ENCODE results near the gene ILK. TPM values are rescaled to one million over a fixed set of nuclear protein-coding genes. Genes with fewer than 3 reads are reported as not detected.

The ILK gene
- total RNA-seq, 1 experiment from 2014 or later = 53.4 TPM

DNA sequence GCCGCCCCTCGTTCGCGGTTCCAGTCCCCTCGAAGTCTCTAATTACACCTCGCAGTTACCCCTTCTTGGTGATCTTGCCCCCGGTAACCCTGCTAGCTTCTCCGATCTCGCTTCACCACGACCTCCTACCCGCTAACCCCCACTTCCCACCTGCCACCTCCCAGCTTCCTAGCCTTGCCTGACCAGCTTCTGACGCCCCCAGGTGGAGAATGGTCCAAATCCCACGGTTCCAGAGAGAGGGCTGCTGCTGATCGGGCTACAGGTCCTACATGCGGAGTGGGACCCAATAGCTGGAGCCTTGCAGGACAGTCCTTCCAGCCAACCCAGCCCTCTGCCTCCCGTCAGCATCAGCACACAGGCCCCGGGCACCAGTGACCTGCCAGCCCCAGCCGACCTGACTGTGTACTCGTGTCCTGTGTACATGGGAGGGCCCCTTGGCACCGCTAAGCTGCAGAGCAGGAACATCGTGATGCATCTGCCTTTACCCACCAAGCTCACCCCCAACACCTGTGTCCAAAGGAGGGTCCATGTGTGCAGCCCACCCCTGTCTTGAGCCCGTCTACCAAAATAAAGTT lies 32.1 kb upstream of the ILK start:
- no peak for DNase-seq (ENCODE audit: extremely low read depth, low read depth)

GRCh38 chr11:6572215-6572614 lies 31.4 kb upstream of the ILK start:
- no peak for DNase-seq (ENCODE audit: extremely low read depth, low read depth)

GRCh38 chr11:6574816-6575715 lies 28.5 kb upstream of the ILK start:
- no peak for DNase-seq (ENCODE audit: extremely low read depth, low read depth)

DNA sequence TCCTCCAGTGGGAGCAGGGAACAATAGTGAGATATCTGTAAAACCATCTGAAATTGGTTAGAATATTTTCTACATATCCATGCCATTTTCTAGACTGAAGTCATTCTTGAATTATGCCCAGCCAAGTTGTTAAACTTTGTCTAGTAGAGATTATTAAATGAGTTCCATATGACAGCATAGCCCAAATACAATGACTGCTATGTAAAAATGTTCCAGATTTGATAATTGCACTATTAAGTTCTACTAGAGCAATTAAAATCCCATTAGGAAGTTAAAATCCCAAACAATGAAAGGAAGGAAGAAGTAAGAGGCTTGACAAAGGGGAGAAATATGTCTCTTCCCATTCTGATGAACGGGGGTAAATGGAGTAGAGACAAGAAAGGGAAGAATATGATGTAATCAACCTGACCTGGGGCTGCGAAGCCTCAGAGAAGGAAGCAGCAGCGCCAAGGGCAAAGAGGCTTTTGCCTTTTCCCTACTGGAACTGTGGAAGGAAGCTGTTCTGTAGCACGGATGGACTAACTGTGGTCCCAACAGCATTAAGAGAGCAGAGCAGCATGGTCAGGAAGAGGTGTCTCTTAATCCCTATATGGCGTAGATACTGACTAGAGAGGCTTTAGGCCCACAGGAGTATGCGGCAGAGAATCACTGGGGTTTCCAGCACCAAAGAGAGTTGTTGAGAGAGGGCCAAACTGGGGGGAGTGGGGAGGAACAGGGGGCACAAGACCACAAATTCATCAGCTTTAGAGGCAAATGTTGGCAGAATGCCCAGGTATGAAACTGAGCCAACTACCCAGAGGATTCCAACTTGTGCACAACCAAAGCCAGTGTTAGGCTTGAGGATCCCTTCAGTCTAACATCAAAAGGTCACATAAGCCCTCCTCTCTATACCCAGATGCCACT lies 26.9 kb upstream of the ILK start:
- DNase-seq (ENCODE audit: extremely low read depth, low read depth) = no peak

GRCh38 chr11:6578134-6578533 lies 25.4 kb upstream of the ILK start:
- DNase-seq (ENCODE audit: extremely low read depth, low read depth) = no peak

DNA sequence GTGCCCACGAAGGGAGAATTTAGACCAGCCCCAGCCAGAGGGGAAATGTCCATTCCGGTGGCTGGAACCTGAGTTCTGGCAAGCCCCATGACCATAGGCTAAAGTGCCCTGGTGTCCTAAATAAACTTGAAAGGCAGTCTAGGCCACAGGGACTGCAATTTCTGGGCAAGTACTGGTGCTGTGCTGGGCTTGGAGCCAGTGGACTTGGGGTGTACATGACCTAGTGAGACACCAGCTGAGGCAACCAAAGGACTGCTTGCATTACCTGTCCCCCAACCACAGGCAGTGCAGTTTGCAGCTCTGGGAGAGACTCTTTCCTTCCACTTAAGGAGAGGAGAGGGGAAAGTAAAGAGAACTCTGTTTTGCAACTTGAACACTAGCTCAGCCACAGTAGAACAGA lies 23.9 kb upstream of the ILK start:
- no peak for DNase-seq (ENCODE audit: extremely low read depth, low read depth)

- no peak for DNase-seq (ENCODE audit: extremely low read depth, low read depth)
Observed at GRCh38 chr11:6583584-6583983, 20.0 kb upstream of the ILK start.

GRCh38 chr11:6584528-6584927 lies 19.0 kb upstream of the ILK start:
- DNase-seq (ENCODE audit: extremely low read depth, low read depth) = no peak

GRCh38 chr11:6586434-6587359 lies 16.9 kb upstream of the ILK start:
- DNase-seq (ENCODE audit: extremely low read depth, low read depth) = no peak

DNA sequence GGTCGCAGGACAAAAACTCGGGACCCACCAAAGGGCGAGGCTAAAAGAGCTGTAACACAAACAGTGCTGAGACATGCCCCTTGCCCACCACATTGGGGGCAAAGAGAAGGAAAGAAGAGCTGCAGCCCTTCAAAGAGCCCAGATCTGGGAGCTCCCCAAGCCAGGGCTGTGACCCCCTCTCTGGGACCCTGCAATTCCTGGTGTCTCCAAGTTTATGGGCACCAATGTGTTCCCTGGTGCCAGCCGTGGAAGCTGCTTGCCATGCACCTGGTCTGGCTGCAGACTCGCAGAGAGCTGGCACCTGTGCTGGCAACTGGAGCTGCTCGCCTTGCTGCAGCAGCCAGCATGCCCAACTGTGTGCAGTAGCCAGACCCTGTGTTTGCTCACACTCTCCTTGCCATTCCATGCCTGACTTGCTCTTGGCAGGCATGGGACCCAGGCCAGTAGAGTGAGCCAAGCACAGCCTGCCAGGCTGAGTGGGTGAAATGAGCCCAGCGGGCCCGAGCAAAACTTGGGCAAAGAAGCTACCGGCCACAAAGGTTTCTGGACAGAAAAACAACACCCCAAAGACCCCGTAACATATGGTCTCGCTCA lies 16.1 kb upstream of the ILK start:
- no peak for DNase-seq (ENCODE audit: extremely low read depth, low read depth)

GRCh38 chr11:6588018-6588417 lies 15.6 kb upstream of the ILK start:
- no peak for DNase-seq (ENCODE audit: extremely low read depth, low read depth)

GRCh38 chr11:6594142-6594768 lies 9.3 kb upstream of the ILK start:
- DNase-seq (ENCODE audit: extremely low read depth, low read depth) = no peak

GRCh38 chr11:6596239-6596877 lies 7.2 kb upstream of the ILK start:
- DNase-seq (ENCODE audit: extremely low read depth, low read depth) = no peak

- DNase-seq (ENCODE audit: extremely low read depth, low read depth) = no peak
Observed at GRCh38 chr11:6598555-6598954, 5.0 kb upstream of the ILK start.

DNA sequence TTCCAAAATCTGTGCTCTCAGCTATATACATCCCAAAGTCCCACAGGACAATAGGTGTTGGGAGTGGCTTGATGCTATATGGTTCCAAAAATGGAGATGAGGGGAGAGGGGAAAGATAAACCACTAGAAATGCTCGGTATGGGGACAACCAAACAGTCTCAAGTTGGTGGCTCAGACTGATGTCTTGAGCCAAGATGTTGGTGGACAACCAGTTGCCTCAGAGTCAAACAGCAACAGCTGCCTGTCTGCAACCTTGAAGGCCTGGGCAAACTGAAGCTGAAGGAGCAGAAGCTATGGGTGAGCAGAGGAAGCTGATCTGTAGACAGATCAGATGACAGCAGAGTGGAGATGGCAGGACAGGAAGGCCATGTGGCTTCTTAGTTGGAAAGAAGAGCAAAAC lies 4.1 kb upstream of the ILK start:
- DNase-seq (ENCODE audit: extremely low read depth, low read depth) = no peak

GRCh38 chr11:6599881-6600390 lies 3.6 kb upstream of the ILK start:
- no peak for DNase-seq (ENCODE audit: extremely low read depth, low read depth)

- no peak for DNase-seq (ENCODE audit: extremely low read depth, low read depth)
Observed at GRCh38 chr11:6601041-6601461, 2.5 kb upstream of the ILK start.

DNA sequence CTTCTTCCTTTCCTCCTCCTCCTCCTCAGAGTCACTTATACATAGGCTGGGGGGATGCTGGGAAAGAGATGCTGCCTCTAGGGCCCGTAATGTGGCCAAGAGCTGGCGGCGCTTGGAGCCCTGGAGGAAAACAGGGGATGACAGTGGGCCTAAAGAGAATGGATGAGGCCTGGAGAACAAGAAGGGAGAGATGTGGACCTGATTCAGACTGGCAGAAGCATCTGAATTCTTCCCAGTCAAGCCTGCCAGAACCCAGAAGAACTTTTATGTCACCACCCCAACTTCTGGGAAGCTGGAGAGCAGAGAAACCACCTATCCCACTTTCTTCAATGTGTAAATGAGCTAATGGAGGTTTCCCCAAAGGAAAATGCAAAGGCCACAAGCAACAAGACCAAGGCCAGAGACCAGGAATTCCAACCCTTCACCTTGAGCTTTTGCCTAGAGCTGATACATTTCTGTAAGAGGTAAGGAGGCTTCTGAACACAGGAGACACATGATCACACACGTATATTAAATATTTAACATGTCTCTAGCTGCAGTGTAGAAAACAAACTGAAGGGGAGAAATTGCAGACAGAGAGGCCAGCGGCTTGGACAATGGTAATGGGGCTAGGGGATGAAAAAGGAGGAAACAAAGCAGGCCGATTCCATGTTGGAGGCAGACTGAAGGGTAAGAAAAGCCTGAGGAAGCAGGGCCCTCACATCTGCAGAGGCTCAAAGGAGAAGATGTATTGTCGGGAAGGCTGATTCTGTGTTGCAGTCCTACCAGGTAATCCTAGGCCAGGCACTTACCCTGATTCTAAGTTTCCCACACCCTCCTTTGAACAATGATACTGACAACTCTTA lies 1.3 kb upstream of the ILK start:
- DNase-seq (ENCODE audit: extremely low read depth, low read depth) = no peak

Data from NCI-H460 (cell line).